Testis (tissue), 2 donors: Measurements from ENCODE around the gene DPEP1.

Source experiments
- CTCF ChIP-seq, 3 experiments: fragments of 450-650 bp in 2 of 3; fragments of 200-600 bp in 1 of 3; sonication (generic) in 1 of 3; IDR thresholded peaks; one replicate each; pipeline ENCODE4 v1.5.1; 2016 to 2019; ENCODE audit warnings: antibody characterized with exemption in 3 of 3, mild to moderate bottlenecking in 2 of 3, moderate library complexity in 1 of 3
- POLR2A ChIP-seq: fragments of 450-650 bp; IDR thresholded peaks from one replicate; pipeline ENCODE4 v1.6.1; 2017; ENCODE audit warnings: antibody characterized with exemption, mild to moderate bottlenecking, moderate library complexity

- no peak for TF ChIP-seq CTCF (IDR thresholded peaks at IDR 0.05)
- no peak for TF ChIP-seq POLR2A
Measured at GRCh38 chr16:89605186-89605970, 8.1 kb upstream of the DPEP1 start.
